HL-60/S4 treated with phorbol 12-myristate 13-acetate at 8.2 ng/mL for 4 days and 3 days (cell line): ENCODE measurements around the gene PXMP4.
"Not testable (repeated sequence)": the region's sequence is repeated elsewhere in the genome, so short reads cannot be mapped to it uniquely, and the experiment has no call there.

Source experiments
- in situ Hi-C: fragments of 300-500 bp; cut with MboI; formaldehyde crosslinking; loops from 2 replicates; pipeline ENCODE4 v1.15.0; 2022; ENCODE audit warnings: low sequenced_read_pairs

Gene PXMP4

GRCh38 chr20:33704197-33704924 is 15.7 kb downstream of the PXMP4 start:
- in situ Hi-C loops: no loop called here

- in situ Hi-C loops: no loop called here
Measured at GRCh38 chr20:33703498-33704137, 16.5 kb downstream of the PXMP4 start.

- in situ Hi-C loops: no loop called here
Measured at GRCh38 chr20:33702861-33703260, 17.2 kb downstream of the PXMP4 start.

GRCh38 chr20:33701629-33702450 is 18.3 kb downstream of the PXMP4 start:
- in situ Hi-C loops: no loop called here

- in situ Hi-C loops: not testable (repeated sequence)
Measured at GRCh38 chr20:33700696-33701441, 19.2 kb downstream of the PXMP4 start.

- in situ Hi-C loops: not testable (repeated sequence)
Measured at GRCh38 chr20:33698966-33699365, 21.1 kb downstream of the PXMP4 start.

- in situ Hi-C loops: no loop called here
Measured at GRCh38 chr20:33697129-33697528, 23.0 kb downstream of the PXMP4 start.

- in situ Hi-C loops: no loop called here
Measured at GRCh38 chr20:33696448-33696847, 23.7 kb downstream of the PXMP4 start.

- in situ Hi-C loops: no loop called here
Measured at GRCh38 chr20:33694639-33695012, 25.5 kb downstream of the PXMP4 start.

GRCh38 chr20:33693741-33694638 is 26.1 kb downstream of the PXMP4 start:
- in situ Hi-C loops: no loop called here

GRCh38 chr20:33693289-33693688 is 26.8 kb downstream of the PXMP4 start:
- in situ Hi-C loops: no loop called here

GRCh38 chr20:33689973-33690372 is 30.1 kb downstream of the PXMP4 start:
- in situ Hi-C loops: no loop called here

GRCh38 chr20:33689493-33689892 is 30.6 kb downstream of the PXMP4 start:
- in situ Hi-C loops: no loop called here

- in situ Hi-C loops: no loop called here
Measured at GRCh38 chr20:33688938-33689424, 31.1 kb downstream of the PXMP4 start.

GRCh38 chr20:33687993-33688937 is 31.8 kb downstream of the PXMP4 start:
- in situ Hi-C loops: no loop called here

- in situ Hi-C loops: no loop called here
Measured at GRCh38 chr20:33687370-33687915, 32.7 kb downstream of the PXMP4 start.

- in situ Hi-C loops: no loop called here
Measured at GRCh38 chr20:33686984-33687366, 33.1 kb downstream of the PXMP4 start.
